ENCODE results near the gene WDFY4.

The WDFY4 gene

DNA sequence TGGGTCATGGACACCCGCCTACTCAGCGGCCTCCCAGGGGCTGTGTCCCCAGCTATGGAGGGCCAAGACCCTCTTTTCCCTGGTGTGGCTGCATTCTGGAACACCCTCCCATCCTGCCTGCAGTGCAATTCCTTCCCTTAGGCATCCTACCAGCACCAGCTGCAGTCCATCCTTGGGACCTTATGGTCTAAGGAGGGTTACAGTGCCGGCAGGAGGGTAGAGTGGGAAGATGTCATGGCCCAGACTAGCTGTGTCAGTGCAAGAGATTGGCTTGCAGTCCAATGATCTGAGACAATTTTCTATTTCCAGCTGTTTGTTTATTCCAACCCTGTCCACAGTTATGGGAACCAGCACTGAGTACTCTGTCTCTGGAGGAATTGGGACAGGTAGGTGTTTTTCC lies 92.4 kb downstream of the WDFY4 start:
- no peaks in the 10 kb centered on the region for H4K20me1 ChIP-seq (ENCODE audit: low read depth, low read length)
- no peaks in the 10 kb centered on the region for H3F3A ChIP-seq (ENCODE audit: insufficient read depth)
- H3K9me2 ChIP-seq (replicated peaks; ENCODE audit: insufficient read depth, low read length), result no peaks in the 10 kb centered on the region
- H3K4me3 ChIP-seq (ENCODE audit: insufficient read depth, low read length, poor library complexity, severe bottlenecking), result no peak overlapping the region
- H2AFZ ChIP-seq (ENCODE audit: low read depth, low read length, severe bottlenecking), result no peak overlapping the region
- H3K36me3 ChIP-seq (ENCODE audit: low read length), result peaks cover 6% of the 10 kb centered on the region
- H3K27ac ChIP-seq (ENCODE audit: low read depth, low read length), result no peak overlapping the region
- no peaks in the 10 kb centered on the region for H3K9me3 ChIP-seq (ENCODE audit: insufficient read depth, low read length)
- TF ChIP-seq EZH2phosphoT487 (conservative IDR thresholded peaks at IDR 0.05; ENCODE audit: low read length), result no peak
- TF ChIP-seq, protein P1, sequence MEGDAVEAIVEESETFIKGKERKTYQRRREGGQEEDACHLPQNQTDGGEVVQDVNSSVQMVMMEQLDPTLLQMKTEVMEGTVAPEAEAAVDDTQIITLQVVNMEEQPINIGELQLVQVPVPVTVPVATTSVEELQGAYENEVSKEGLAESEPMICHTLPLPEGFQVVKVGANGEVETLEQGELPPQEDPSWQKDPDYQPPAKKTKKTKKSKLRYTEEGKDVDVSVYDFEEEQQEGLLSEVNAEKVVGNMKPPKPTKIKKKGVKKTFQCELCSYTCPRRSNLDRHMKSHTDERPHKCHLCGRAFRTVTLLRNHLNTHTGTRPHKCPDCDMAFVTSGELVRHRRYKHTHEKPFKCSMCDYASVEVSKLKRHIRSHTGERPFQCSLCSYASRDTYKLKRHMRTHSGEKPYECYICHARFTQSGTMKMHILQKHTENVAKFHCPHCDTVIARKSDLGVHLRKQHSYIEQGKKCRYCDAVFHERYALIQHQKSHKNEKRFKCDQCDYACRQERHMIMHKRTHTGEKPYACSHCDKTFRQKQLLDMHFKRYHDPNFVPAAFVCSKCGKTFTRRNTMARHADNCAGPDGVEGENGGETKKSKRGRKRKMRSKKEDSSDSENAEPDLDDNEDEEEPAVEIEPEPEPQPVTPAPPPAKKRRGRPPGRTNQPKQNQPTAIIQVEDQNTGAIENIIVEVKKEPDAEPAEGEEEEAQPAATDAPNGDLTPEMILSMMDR (IDR thresholded peaks at IDR 0.05; ENCODE audit: insufficient read depth, low read length, poor library complexity, severe bottlenecking), result no peak
- no peaks in the 10 kb centered on the region for H3K79me2 ChIP-seq (ENCODE audit: insufficient read depth, low read length)
- H3K9ac ChIP-seq (ENCODE audit: low read length), result no peak overlapping the region
- no peaks in the 10 kb centered on the region for H3K27me3 ChIP-seq (ENCODE audit: low read length)
- H3K4me2 ChIP-seq (ENCODE audit: low read depth, low read length, poor library complexity, severe bottlenecking), result no peak overlapping the region

DNA sequence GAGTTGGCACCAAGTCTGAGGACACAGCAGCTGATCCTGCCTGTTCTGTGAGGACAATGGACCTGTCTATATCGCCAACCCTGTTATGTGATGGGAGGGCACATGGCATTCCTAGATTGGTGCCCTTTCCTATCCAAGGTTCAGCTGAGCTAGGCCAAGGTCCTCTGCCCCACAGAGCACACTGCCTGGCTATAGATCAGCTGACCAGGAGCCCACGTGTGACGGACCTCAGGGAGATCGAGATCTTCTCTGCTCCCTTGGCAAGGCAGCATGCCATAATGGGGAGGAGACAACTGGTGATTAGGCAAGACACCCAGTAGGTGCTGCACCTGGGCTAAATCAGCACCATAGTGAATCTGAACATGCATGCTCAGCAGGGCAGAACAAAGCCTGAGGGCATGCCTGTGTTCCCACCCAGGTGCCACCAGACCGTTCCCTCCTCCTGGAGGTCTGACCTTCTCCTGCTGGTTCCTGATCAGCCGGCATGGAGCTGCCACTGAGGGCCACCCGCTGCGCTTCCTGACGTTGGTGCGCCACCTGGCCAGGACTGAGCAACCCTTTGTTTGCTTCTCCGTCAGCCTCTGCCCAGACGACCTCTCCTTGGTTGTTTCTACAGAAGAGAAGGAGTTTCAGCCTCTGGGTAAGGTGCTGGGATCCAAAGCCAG lies 93.7 kb downstream of the WDFY4 start:
- H3K36me3 ChIP-seq (ENCODE audit: low read length), result peaks cover 13% of the 10 kb centered on the region
- H3K9me3 ChIP-seq (ENCODE audit: insufficient read depth, low read length), result no peaks in the 10 kb centered on the region
- H3K9me2 ChIP-seq (replicated peaks; ENCODE audit: insufficient read depth, low read length), result no peaks in the 10 kb centered on the region
- H3K79me2 ChIP-seq (ENCODE audit: insufficient read depth, low read length), result no peaks in the 10 kb centered on the region
- TF ChIP-seq, protein P1 (IDR thresholded peaks at IDR 0.05; ENCODE audit: insufficient read depth, low read length, poor library complexity, severe bottlenecking), result no peak
- no peak for TF ChIP-seq EZH2phosphoT487 (conservative IDR thresholded peaks at IDR 0.05; ENCODE audit: low read length)
- H3K4me3 ChIP-seq (ENCODE audit: insufficient read depth, low read length, poor library complexity, severe bottlenecking), result no peak overlapping the region
- H3K9ac ChIP-seq (ENCODE audit: low read length), result no peak overlapping the region
- H4K20me1 ChIP-seq (ENCODE audit: low read depth, low read length), result no peaks in the 10 kb centered on the region
- no peaks in the 10 kb centered on the region for H3F3A ChIP-seq (ENCODE audit: insufficient read depth)
- H2AFZ ChIP-seq (ENCODE audit: low read depth, low read length, severe bottlenecking), result no peak overlapping the region
- no peak overlapping the region for H3K27ac ChIP-seq (ENCODE audit: low read depth, low read length)
- H3K4me2 ChIP-seq (ENCODE audit: low read depth, low read length, poor library complexity, severe bottlenecking), result no peak overlapping the region
- H3K27me3 ChIP-seq (ENCODE audit: low read length), result no peaks in the 10 kb centered on the region

DNA sequence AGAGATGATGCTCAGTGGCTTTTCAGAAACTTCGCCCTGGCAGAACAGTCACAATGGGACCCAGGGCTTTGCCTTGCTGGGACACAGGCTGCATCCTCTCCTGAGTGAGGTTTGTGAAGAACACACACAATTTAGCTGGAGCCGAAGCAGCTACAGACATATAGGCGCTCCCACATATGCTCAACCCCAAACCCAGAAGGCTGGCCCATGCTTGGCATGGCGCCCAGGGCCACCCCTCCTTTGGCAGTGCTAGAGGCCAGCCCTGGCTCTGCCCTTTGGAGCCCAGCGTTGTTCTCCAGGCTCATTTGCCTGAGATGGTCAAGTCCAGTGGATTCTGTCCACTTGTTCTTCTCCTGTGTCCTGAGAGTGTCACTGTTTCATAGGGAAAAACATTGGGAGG lies 94.4 kb downstream of the WDFY4 start:
- Histone ChIP-seq H3K9ac (ENCODE audit: low read length) (no peak overlapping the region), H3K4me2 (ENCODE audit: low read depth, low read length, poor library complexity, severe bottlenecking) (no peak overlapping the region), H3K9me2 (replicated peaks; ENCODE audit: insufficient read depth, low read length) (no peaks in the 10 kb centered on the region), H3K27me3 (ENCODE audit: low read length) (no peaks in the 10 kb centered on the region), H4K20me1 (ENCODE audit: low read depth, low read length) (no peaks in the 10 kb centered on the region), H3K9me3 (ENCODE audit: insufficient read depth, low read length) (no peaks in the 10 kb centered on the region), H3K27ac (ENCODE audit: low read depth, low read length) (no peak overlapping the region), H3K36me3 (ENCODE audit: low read length) (peaks cover 17% of the 10 kb centered on the region), H3K79me2 (ENCODE audit: insufficient read depth, low read length) (no peaks in the 10 kb centered on the region), H3K4me3 (ENCODE audit: insufficient read depth, low read length, poor library complexity, severe bottlenecking) (no peak overlapping the region), H3F3A (ENCODE audit: insufficient read depth) (no peaks in the 10 kb centered on the region), H2AFZ (ENCODE audit: low read depth, low read length, severe bottlenecking) (no peak overlapping the region)
- no peak for TF ChIP-seq EZH2phosphoT487 (conservative IDR thresholded peaks at IDR 0.05; ENCODE audit: low read length)
- TF ChIP-seq, protein P1 (IDR thresholded peaks at IDR 0.05; ENCODE audit: insufficient read depth, low read length, poor library complexity, severe bottlenecking), result no peak
